ENCODE data around the gene UTP3. TPM values are rescaled to one million over a fixed set of nuclear protein-coding genes. Genes with fewer than 3 reads are reported as not detected.
A peak's percentile ranks its signal among the peaks of the same experiment; 100 is the strongest.
"Not testable (repeated sequence)": the region's sequence is repeated elsewhere in the genome, so short reads cannot be mapped to it uniquely, and the experiment has no call there.

The UTP3 gene
- total and polyA plus RNA-seq, 11 donors, result 7.3 to 28.9 (median 17.4) TPM

GRCh38 chr4:70691661-70692060 is 3.3 kb downstream of the UTP3 start:
- no peak for TF ChIP-seq CTCF (IDR thresholded peaks at IDR 0.05)
- no peak for TF ChIP-seq POLR2A (IDR thresholded peaks at IDR 0.05)
- 72 to 84% (median 81%) methylated on average over 1 of the region's 1 CpG for WGBS, 4 donors
- Histone ChIP-seq H3K27me3 (no peaks in the 10 kb centered on the region), H3K9me3 (no peaks in the 10 kb centered on the region), H3K4me3 (no peak overlapping the region), H3K27ac (peak overlapping the region in 1 of 12 donors; percentile 17), H3K4me1 (peaks cover 4 to 48% (median 32%) of the 10 kb centered on the region in 12 donors), H3K36me3 (peaks cover 0 to 34% (median 14%) of the 10 kb centered on the region in 9 donors)
- DNase-seq, result no peak
- ATAC-seq, result no peak
- intact Hi-C loops (cut with DNase I), result no loop called here

- peaks cover 3 to 30% (median 20%) of the 10 kb centered on the region in 12 donors for H3K4me1 ChIP-seq
- H3K27me3 ChIP-seq; DNase-seq; ATAC-seq; H3K9me3 ChIP-seq; H3K4me3 ChIP-seq; intact Hi-C loops (cut with DNase I); H3K27ac ChIP-seq: not testable (repeated sequence)
- peaks cover 0 to 34% (median 14%) of the 10 kb centered on the region in 9 donors for H3K36me3 ChIP-seq
- WGBS, 4 donors, result 95 to 97% (median 97%) methylated on average over 7 of the region's 7 CpGs
These were observed 6.3 kb downstream of the UTP3 start for GRCh38 chr4:70694633-70695032.

GRCh38 chr4:70698435-70698834 is 10.1 kb downstream of the UTP3 start:
- H3K4me1 ChIP-seq; DNase-seq; H3K9me3 ChIP-seq; H3K27me3 ChIP-seq; H3K4me3 ChIP-seq; ATAC-seq; intact Hi-C loops (cut with DNase I); H3K36me3 ChIP-seq; H3K27ac ChIP-seq: not testable (repeated sequence)
- 81 to 91% (median 85%) methylated on average over 8 of the region's 8 CpGs for WGBS, 4 donors

GRCh38 chr4:70700712-70701111 is 12.4 kb downstream of the UTP3 start:
- H3K27ac ChIP-seq, result no peak overlapping the region
- H3K4me3 ChIP-seq, result no peak overlapping the region
- no peak for DNase-seq
- H3K27me3 ChIP-seq, result no peaks in the 10 kb centered on the region
- peaks cover 0 to 3% (median 0%) of the 10 kb centered on the region in 9 donors for H3K36me3 ChIP-seq
- peaks cover 0 to 9% (median 0%) of the 10 kb centered on the region in 12 donors for H3K4me1 ChIP-seq
- no peak for TF ChIP-seq CTCF (IDR thresholded peaks at IDR 0.05)
- TF ChIP-seq POLR2A (IDR thresholded peaks at IDR 0.05), result no peak
- intact Hi-C loops (cut with DNase I), result loop anchor here in 4 of 10 donors (5.0 to 10.0 kb wide), 4 partner anchors 134 to 294 kb away; partner anchors contain the start of genes GRSF1 (in 3 of the 4), DCK (in 1 of the 4) and MOB1B (in 1 of the 4)
- WGBS, 4 donors, result 90 to 98% (median 92%) methylated on average over 5 of the region's 5 CpGs
- no peaks in the 10 kb centered on the region for H3K9me3 ChIP-seq
- no peak for ATAC-seq

- 88 to 95% (median 93%) methylated on average over 1 of the region's 1 CpG for WGBS, 4 donors
- DNase-seq (no peak), ATAC-seq (no peak)
- intact Hi-C loops (cut with DNase I), result loop anchor here in 4 of 10 donors (5.0 to 10.0 kb wide), 4 partner anchors 134 to 294 kb away; partner anchors contain the start of genes GRSF1 (in 3 of the 4), DCK (in 1 of the 4) and MOB1B (in 1 of the 4)
- no peaks in the 10 kb centered on the region for H3K36me3 ChIP-seq
- no peak overlapping the region for H3K4me3 ChIP-seq
- H3K9me3 ChIP-seq, result no peaks in the 10 kb centered on the region
- H3K4me1 ChIP-seq, result peaks cover 0 to 14% (median 4%) of the 10 kb centered on the region in 12 donors
- no peaks in the 10 kb centered on the region for H3K27me3 ChIP-seq
- no peak for TF ChIP-seq POLR2A (IDR thresholded peaks at IDR 0.05)
- TF ChIP-seq CTCF (IDR thresholded peaks at IDR 0.05), result no peak
- no peak overlapping the region for H3K27ac ChIP-seq
These were observed 12.9 kb downstream of the UTP3 start for GRCh38 chr4:70701271-70701670.

GRCh38 chr4:70702592-70702991 is 14.3 kb downstream of the UTP3 start:
- not testable (repeated sequence) for H3K4me3 ChIP-seq, H3K27me3 ChIP-seq
- intact Hi-C loops (cut with DNase I), result loop anchor here in 4 of 10 donors (5.0 to 10.0 kb wide), 4 partner anchors 132 to 292 kb away; partner anchors contain the start of genes GRSF1 (in 3 of the 4), DCK (in 1 of the 4) and MOB1B (in 1 of the 4)

More at GRCh38 chr4:70702592-70702991, 14.3 kb downstream of the UTP3 start:
- ATAC-seq, H3K36me3 ChIP-seq, H3K9me3 ChIP-seq, DNase-seq: not testable (repeated sequence)
- H3K4me1 ChIP-seq, result peaks cover 0 to 25% (median 15%) of the 10 kb centered on the region in 12 donors
- peak overlapping the region in 1 of 12 donors; percentile 95 for H3K27ac ChIP-seq
- WGBS, 4 donors, result 79 to 91% (median 83%) methylated on average over 2 of the region's 2 CpGs

Measured in heart left ventricle (tissue), 16 donors.